Measurements from ENCODE around the gene SPG21. TPM values are rescaled to one million over a fixed set of nuclear protein-coding genes. Genes with fewer than 3 reads are reported as not detected.

The SPG21 gene
- total RNA-seq, 3 donors from 2014 or later: 91.5 to 109 (median 92.8) TPM

DNA sequence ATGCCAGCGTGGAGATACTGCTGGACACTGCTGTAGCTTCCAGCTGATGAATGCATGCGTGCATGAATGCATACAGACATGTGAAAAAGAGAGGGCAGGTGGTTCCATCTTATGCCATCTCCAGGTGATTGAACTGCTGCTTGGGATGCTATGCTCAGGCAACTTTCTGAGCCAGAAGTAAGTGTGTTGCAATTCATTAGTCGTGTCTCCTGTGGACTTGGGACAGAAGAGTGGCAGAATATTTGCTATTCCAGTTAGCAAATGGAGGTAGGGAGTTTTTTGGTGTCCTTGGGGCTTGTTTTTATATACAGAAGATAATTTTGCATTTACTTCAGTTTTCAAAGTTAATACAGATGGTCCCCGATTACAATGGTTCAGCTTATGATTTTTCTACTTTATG is 44.8 kb downstream of the SPG21 start:
- Histone ChIP-seq H3K4me1 (no peaks in the 10 kb centered on the region), H3K36me3 (no peaks in the 10 kb centered on the region), H3K27ac (no peak overlapping the region), H3K4me3 (no peak overlapping the region), H3K27me3 (no peaks in the 10 kb centered on the region), H3K9me3 (no peaks in the 10 kb centered on the region)
- intact Hi-C loops (cut with DNase I; ENCODE audit: low total_unique reads): no loop called here
- no peak for DNase-seq (ENCODE audit: low spot score in 2 of 2)
- TF ChIP-seq POLR2A (IDR thresholded peaks at IDR 0.05) (no peak), POLR2AphosphoS5 (IDR thresholded peaks at IDR 0.05) (no peak)
- TF ChIP-seq, protein P1, sequence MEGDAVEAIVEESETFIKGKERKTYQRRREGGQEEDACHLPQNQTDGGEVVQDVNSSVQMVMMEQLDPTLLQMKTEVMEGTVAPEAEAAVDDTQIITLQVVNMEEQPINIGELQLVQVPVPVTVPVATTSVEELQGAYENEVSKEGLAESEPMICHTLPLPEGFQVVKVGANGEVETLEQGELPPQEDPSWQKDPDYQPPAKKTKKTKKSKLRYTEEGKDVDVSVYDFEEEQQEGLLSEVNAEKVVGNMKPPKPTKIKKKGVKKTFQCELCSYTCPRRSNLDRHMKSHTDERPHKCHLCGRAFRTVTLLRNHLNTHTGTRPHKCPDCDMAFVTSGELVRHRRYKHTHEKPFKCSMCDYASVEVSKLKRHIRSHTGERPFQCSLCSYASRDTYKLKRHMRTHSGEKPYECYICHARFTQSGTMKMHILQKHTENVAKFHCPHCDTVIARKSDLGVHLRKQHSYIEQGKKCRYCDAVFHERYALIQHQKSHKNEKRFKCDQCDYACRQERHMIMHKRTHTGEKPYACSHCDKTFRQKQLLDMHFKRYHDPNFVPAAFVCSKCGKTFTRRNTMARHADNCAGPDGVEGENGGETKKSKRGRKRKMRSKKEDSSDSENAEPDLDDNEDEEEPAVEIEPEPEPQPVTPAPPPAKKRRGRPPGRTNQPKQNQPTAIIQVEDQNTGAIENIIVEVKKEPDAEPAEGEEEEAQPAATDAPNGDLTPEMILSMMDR (IDR thresholded peaks at IDR 0.05): no peak

DNA sequence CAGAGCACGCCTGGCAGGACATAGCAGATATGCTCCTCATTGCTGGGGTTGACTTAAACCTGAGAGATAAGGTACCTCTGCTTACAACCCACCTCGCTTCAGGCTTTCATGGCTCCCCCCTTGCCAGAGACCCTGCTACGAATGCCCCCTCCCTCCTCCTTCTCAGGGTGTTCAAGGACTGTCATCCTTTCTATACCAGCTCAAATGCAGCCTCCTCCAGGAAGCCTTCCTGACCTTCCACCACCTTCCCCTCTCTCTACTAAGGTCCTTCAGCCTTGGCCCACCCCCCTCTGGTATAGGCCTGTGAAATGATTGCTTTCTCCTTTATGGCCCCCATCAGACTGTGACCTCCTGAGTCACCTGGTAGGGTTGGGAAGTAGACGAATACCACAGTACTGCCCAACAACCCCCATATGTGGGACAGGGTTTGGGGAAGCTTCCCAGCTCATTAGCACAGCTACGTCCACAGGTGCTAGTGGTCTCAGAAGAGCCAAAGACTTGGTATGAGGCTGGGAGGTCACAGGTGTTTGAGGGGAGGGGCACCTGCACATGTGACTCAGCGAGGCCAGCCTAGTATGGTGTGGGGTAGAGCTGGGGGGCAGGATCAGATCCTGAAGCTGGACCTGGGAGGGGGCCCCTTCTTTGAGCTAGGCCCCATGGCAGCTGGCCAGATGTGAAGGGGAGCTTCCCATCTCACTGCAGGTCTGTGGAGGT is 46.0 kb downstream of the SPG21 start:
- intact Hi-C loops (cut with DNase I; ENCODE audit: low total_unique reads): no loop called here
- Histone ChIP-seq H3K27me3 (no peaks in the 10 kb centered on the region), H3K36me3 (no peaks in the 10 kb centered on the region), H3K27ac (no peak overlapping the region), H3K4me1 (no peaks in the 10 kb centered on the region), H3K4me3 (no peak overlapping the region), H3K9me3 (no peaks in the 10 kb centered on the region)
- no peak for TF ChIP-seq POLR2AphosphoS5 (IDR thresholded peaks at IDR 0.05)
- no peak for TF ChIP-seq POLR2A (IDR thresholded peaks at IDR 0.05)
- TF ChIP-seq, protein P1 (IDR thresholded peaks at IDR 0.05): no peak
- DNase-seq (ENCODE audit: low spot score in 2 of 2): no peak

DNA sequence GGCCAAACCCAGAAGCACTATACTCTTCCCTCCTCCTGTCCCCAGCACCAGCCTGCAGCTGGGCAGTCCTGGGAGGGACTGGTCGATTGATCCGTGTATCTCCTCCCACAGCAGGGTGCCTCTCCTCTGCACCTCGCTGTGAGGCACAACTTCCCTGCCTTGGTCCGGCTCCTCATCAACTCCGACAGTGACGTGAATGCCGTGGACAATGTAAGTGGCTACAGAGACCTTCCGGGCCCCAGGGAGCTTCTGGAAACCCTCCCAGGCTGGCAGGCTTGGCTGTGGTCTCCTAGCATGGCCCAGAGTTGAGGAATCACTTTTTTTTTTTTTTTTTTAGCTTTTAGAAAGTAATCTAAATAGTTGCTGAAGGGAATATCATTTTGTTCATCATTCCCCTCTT is 47.4 kb downstream of the SPG21 start:
- no peaks in the 10 kb centered on the region for H3K36me3 ChIP-seq
- H3K4me3 ChIP-seq: no peak overlapping the region
- TF ChIP-seq POLR2A (IDR thresholded peaks at IDR 0.05) (no peak), POLR2AphosphoS5 (IDR thresholded peaks at IDR 0.05) (no peak)
- TF ChIP-seq, protein P1 (IDR thresholded peaks at IDR 0.05): no peak
- H3K27me3 ChIP-seq: no peaks in the 10 kb centered on the region
- no peak overlapping the region for H3K27ac ChIP-seq
- intact Hi-C loops (cut with DNase I; ENCODE audit: low total_unique reads): no loop called here
- no peaks in the 10 kb centered on the region for H3K4me1 ChIP-seq
- no peak for DNase-seq (ENCODE audit: low spot score in 2 of 2)
- H3K9me3 ChIP-seq: no peaks in the 10 kb centered on the region

DNA sequence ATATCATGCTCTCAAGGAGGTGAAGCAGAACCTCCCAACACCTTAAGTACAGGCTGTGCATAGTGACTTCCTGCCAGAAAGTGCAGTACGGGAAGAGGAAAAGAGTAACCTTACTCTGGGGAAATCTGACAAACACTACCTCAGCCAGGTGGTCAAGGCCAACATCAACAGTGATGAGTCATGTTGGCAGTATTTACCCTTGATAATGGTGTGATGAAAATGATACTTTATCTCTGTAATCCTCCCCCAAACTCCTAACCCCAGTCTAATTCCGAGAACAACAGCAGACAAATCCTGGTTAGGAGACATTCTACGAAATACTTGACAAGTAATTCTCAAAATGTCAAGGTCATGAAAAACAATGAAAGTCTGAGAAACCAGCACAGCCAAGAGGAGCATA is 51.5 kb downstream of the SPG21 start:
- TF ChIP-seq POLR2A (IDR thresholded peaks at IDR 0.05): no peak
- TF ChIP-seq POLR2AphosphoS5 (IDR thresholded peaks at IDR 0.05): no peak
- TF ChIP-seq, protein P1 (IDR thresholded peaks at IDR 0.05): no peak
- Histone ChIP-seq H3K27ac (no peak overlapping the region), H3K9me3 (no peaks in the 10 kb centered on the region), H3K27me3 (no peaks in the 10 kb centered on the region), H3K4me1 (no peaks in the 10 kb centered on the region), H3K36me3 (no peaks in the 10 kb centered on the region), H3K4me3 (no peak overlapping the region)
- DNase-seq (ENCODE audit: low spot score in 2 of 2): no peak
- intact Hi-C loops (cut with DNase I; ENCODE audit: low total_unique reads): no loop called here

DNA sequence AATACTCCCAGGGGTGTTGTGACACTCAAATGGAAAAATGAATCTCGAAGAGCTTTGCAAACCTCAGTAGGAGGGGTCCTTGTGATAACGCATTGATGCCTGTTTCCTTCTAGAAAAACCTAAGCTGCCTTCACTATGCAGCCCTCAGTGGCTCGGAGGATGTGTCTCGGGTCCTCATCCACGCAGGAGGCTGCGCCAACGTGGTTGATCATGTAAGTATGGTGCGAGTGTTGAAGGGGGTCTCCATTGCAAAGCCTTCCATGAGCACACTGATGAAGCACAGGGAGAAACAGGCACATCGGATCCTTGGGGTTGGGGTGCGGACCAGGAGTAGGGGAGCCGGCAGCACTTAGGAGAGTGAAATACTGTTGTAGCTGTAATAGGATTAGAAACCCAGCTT is 55.7 kb downstream of the SPG21 start:
- no peak for TF ChIP-seq POLR2AphosphoS5 (IDR thresholded peaks at IDR 0.05)
- TF ChIP-seq, protein P1 (IDR thresholded peaks at IDR 0.05): no peak
- TF ChIP-seq POLR2A (IDR thresholded peaks at IDR 0.05): no peak
- Histone ChIP-seq H3K4me3 (no peak overlapping the region), H3K4me1 (no peaks in the 10 kb centered on the region), H3K36me3 (no peaks in the 10 kb centered on the region), H3K27me3 (no peaks in the 10 kb centered on the region), H3K9me3 (no peaks in the 10 kb centered on the region), H3K27ac (no peak overlapping the region)
- DNase-seq (ENCODE audit: low spot score in 2 of 2): no peak
- intact Hi-C loops (cut with DNase I; ENCODE audit: low total_unique reads): no loop called here

Data from breast epithelium (tissue), 4 donors.